Stimulated activated CD4-positive, alpha-beta T cell treated with anti-CD3 and anti-CD28 coated beads, Interleukin-4, amount 100 ng/mL, for 4 hours (primary cell): ENCODE results near the gene FNIP1.
"Not testable (repeated sequence)": the region's sequence is repeated elsewhere in the genome, so short reads cannot be mapped to it uniquely, and the experiment has no call there.

ENCODE experiments used
- DNase-seq, 2 experiments: peaks; one replicate each; pipeline ENCODE4 v3.0.0-alpha.2; 2020

FNIP1 gene

GRCh38 chr5:131684051-131684450 is 112.8 kb downstream of the FNIP1 start:
- no peak for DNase-seq

GRCh38 chr5:131682826-131683225 is 114.0 kb downstream of the FNIP1 start:
- no peak for DNase-seq

- DNase-seq, result no peak
Observed at GRCh38 chr5:131682175-131682574, 114.6 kb downstream of the FNIP1 start.

GRCh38 chr5:131679911-131680310 is 116.9 kb downstream of the FNIP1 start:
- DNase-seq, result no peak

- not testable (repeated sequence) for DNase-seq
Observed at GRCh38 chr5:131678273-131678672, 118.5 kb downstream of the FNIP1 start.

GRCh38 chr5:131677115-131677514 is 119.7 kb downstream of the FNIP1 start:
- no peak for DNase-seq

GRCh38 chr5:131672776-131673175 is 124.0 kb downstream of the FNIP1 start:
- DNase-seq, result no peak

- DNase-seq, result no peak
Observed at GRCh38 chr5:131671994-131672655, 124.7 kb downstream of the FNIP1 start.

- no peak for DNase-seq
Observed at GRCh38 chr5:131671409-131671808, 125.4 kb downstream of the FNIP1 start.

GRCh38 chr5:131664929-131665328 is 131.9 kb downstream of the FNIP1 start:
- DNase-seq, result no peak

GRCh38 chr5:131661933-131662332 is 134.9 kb downstream of the FNIP1 start:
- no peak for DNase-seq

- no peak for DNase-seq
Observed at GRCh38 chr5:131659841-131660240, 137.0 kb downstream of the FNIP1 start.

GRCh38 chr5:131659290-131659689 is 137.5 kb downstream of the FNIP1 start:
- no peak for DNase-seq

- DNase-seq, result no peak
Observed at GRCh38 chr5:131654776-131655175, 142.0 kb downstream of the FNIP1 start.

GRCh38 chr5:131654309-131654708 is 142.5 kb downstream of the FNIP1 start:
- no peak for DNase-seq

GRCh38 chr5:131649161-131649560 is 147.7 kb downstream of the FNIP1 start:
- DNase-seq, result no peak

GRCh38 chr5:131647048-131647769 is 149.6 kb downstream of the FNIP1 start:
- DNase-seq, result no peak

- no peak for DNase-seq
Observed at GRCh38 chr5:131644822-131645221, 152.0 kb downstream of the FNIP1 start.

- no peak for DNase-seq
Observed at GRCh38 chr5:131644370-131644769, 152.4 kb downstream of the FNIP1 start.

GRCh38 chr5:131641494-131641893 is 155.3 kb downstream of the FNIP1 start:
- DNase-seq, result no peak

GRCh38 chr5:131640043-131640856 is 156.6 kb downstream of the FNIP1 start:
- peak; percentile 47 to 70 for DNase-seq

- no peak for DNase-seq
Observed at GRCh38 chr5:131639148-131639547, 157.7 kb downstream of the FNIP1 start.

- DNase-seq, result no peak
Observed at GRCh38 chr5:131637694-131638093, 159.1 kb downstream of the FNIP1 start.
